Astrocyte of the hippocampus (primary cell): ENCODE data around the gene KCNQ1OT1.

Source experiments
- DNase-seq: peaks from one replicate; pipeline ENCODE4 v3.0.0; 2011; ENCODE audit warnings: low read depth, low spot score

The KCNQ1OT1 gene

GRCh38 chr11:2699531-2700414 lies at the start of gene KCNQ1OT1:
KCNQ1OT1 (minus strand) TSS chr11:2699994.
- peak; percentile 96 for DNase-seq

- no peak for DNase-seq
Measured at GRCh38 chr11:2748814-2749554, 49.2 kb upstream of the KCNQ1OT1 start.

- no peak for DNase-seq
Measured at GRCh38 chr11:2748061-2748813, 48.4 kb upstream of the KCNQ1OT1 start.

GRCh38 chr11:2747248-2748027 lies 47.6 kb upstream of the KCNQ1OT1 start:
- DNase-seq = no peak

GRCh38 chr11:2746401-2747247 lies 46.8 kb upstream of the KCNQ1OT1 start:
- no peak for DNase-seq

GRCh38 chr11:2745511-2745910 lies 45.7 kb upstream of the KCNQ1OT1 start:
- DNase-seq = no peak

- DNase-seq = no peak
Measured at GRCh38 chr11:2744166-2744565, 44.4 kb upstream of the KCNQ1OT1 start.

- DNase-seq = no peak
Measured at GRCh38 chr11:2743427-2744110, 43.8 kb upstream of the KCNQ1OT1 start.

- DNase-seq = no peak
Measured at GRCh38 chr11:2742611-2743426, 43.0 kb upstream of the KCNQ1OT1 start.

- no peak for DNase-seq
Measured at GRCh38 chr11:2742201-2742600, 42.4 kb upstream of the KCNQ1OT1 start.

- DNase-seq = no peak
Measured at GRCh38 chr11:2741377-2742131, 41.8 kb upstream of the KCNQ1OT1 start.

- no peak for DNase-seq
Measured at GRCh38 chr11:2741006-2741376, 41.2 kb upstream of the KCNQ1OT1 start.

- no peak for DNase-seq
Measured at GRCh38 chr11:2740275-2740940, 40.6 kb upstream of the KCNQ1OT1 start.

- DNase-seq = no peak
Measured at GRCh38 chr11:2739531-2740274, 39.9 kb upstream of the KCNQ1OT1 start.

GRCh38 chr11:2738551-2739431 lies 39.0 kb upstream of the KCNQ1OT1 start:
- no peak for DNase-seq

GRCh38 chr11:2737866-2738265 lies 38.1 kb upstream of the KCNQ1OT1 start:
- no peak for DNase-seq
